PFSK-1 (cell line): ENCODE measurements around the gene SPNS2. TPM values are rescaled to one million over a fixed set of nuclear protein-coding genes. Genes with fewer than 3 reads are reported as not detected.

Experiments
- FOXP2 ChIP-seq: optimal IDR thresholded peaks from 2 replicates; pipeline ENCODE3; 2011; ENCODE audit warnings: borderline replicate concordance, control low read depth, inconsistent platforms; ENCODE audit not compliant: insufficient read depth; ENCODE audit errors: extremely low read length, extremely low read depth
- POLR2AphosphoS5 ChIP-seq: IDR thresholded peaks from 2 replicates; pipeline ENCODE4 v1.6.1; 2012; ENCODE audit warnings: low read depth, mild to moderate bottlenecking, control low read depth, low read length, moderate library complexity
- SIN3A ChIP-seq: IDR thresholded peaks from 2 replicates; pipeline ENCODE4 v1.6.1; 2012; ENCODE audit warnings: mild to moderate bottlenecking, low read length, moderate library complexity, borderline replicate concordance; ENCODE audit not compliant: insufficient read depth
- TAF1 ChIP-seq: IDR thresholded peaks from 2 replicates; pipeline ENCODE4 v1.6.1; 2012; ENCODE audit warnings: low read length, control low read depth, borderline replicate concordance; ENCODE audit not compliant: insufficient read depth
- polyA plus RNA-seq: library from polyadenylated mRNA; unstranded; fragments of >200 nt; gene quantifications from one replicate; pipeline ENCODE4 v1.2.1, GENCODE V29; 2012; ENCODE audit warnings: low read depth, missing spikeins; ENCODE audit not compliant: insufficient read length
- TF ChIP-seq, protein P1 (sequence below), 2 experiments: IDR thresholded peaks; 2 replicates each; pipeline versions ENCODE4 v1.6.1 to v1.8.0; 2011 to 2012; ENCODE audit warnings: low read depth in 2 of 2, low read length in 2 of 2, control low read depth in 1 of 2, inconsistent platforms in 1 of 2, mild to moderate bottlenecking in 1 of 2, moderate library complexity in 1 of 2; ENCODE audit not compliant: insufficient read depth in 1 of 2

The SPNS2 gene, protein sequence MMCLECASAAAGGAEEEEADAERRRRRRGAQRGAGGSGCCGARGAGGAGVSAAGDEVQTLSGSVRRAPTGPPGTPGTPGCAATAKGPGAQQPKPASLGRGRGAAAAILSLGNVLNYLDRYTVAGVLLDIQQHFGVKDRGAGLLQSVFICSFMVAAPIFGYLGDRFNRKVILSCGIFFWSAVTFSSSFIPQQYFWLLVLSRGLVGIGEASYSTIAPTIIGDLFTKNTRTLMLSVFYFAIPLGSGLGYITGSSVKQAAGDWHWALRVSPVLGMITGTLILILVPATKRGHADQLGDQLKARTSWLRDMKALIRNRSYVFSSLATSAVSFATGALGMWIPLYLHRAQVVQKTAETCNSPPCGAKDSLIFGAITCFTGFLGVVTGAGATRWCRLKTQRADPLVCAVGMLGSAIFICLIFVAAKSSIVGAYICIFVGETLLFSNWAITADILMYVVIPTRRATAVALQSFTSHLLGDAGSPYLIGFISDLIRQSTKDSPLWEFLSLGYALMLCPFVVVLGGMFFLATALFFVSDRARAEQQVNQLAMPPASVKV
- polyA plus RNA-seq: 1.5 TPM

DNA sequence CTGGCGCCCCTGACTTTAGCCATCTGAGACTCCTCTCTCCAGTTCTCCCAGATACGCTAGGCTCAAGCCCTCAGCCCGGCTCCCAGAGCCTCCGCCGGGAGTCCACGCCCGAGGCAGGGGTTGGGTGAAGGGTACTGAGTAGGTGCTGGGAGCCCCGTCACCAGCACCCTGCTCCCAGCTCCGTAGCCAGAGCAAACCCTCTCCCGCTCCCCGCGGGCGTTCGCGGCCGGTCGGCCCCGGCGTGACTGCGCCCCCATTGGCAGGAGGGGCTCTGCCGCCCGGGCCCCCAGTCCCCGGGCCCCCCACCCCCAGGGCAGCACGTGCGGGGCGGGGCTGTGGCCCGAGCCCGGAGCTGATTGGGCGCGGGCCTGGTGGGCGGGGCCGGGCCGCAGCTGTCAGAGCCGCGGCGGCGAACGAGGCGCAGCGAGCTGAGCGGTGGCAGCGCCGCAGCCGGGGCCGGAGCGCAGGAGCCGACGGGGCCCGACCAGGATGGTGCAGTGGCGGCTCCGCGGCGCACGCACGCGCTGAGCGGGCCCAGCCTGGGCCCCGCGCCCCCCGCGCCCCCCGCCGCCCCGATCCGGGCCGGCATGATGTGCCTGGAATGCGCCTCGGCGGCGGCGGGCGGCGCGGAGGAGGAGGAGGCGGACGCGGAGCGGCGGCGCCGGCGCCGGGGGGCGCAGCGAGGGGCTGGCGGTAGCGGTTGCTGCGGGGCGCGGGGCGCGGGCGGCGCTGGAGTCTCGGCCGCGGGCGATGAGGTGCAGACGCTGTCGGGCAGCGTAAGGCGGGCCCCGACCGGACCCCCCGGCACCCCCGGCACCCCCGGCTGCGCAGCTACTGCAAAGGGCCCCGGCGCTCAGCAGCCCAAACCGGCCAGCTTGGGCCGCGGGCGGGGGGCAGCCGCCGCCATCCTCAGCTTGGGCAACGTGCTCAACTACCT is at the start of gene SPNS2:
TSS of gene SPNS2 (plus strand) at position 421 of the 937 bp plus-strand sequence. CDS start at position 588, 167 bp downstream.
- TF ChIP-seq TAF1 (no peak), POLR2AphosphoS5 (no peak), FOXP2 (no peak), SIN3A (no peak)
- TF ChIP-seq, protein P1, sequence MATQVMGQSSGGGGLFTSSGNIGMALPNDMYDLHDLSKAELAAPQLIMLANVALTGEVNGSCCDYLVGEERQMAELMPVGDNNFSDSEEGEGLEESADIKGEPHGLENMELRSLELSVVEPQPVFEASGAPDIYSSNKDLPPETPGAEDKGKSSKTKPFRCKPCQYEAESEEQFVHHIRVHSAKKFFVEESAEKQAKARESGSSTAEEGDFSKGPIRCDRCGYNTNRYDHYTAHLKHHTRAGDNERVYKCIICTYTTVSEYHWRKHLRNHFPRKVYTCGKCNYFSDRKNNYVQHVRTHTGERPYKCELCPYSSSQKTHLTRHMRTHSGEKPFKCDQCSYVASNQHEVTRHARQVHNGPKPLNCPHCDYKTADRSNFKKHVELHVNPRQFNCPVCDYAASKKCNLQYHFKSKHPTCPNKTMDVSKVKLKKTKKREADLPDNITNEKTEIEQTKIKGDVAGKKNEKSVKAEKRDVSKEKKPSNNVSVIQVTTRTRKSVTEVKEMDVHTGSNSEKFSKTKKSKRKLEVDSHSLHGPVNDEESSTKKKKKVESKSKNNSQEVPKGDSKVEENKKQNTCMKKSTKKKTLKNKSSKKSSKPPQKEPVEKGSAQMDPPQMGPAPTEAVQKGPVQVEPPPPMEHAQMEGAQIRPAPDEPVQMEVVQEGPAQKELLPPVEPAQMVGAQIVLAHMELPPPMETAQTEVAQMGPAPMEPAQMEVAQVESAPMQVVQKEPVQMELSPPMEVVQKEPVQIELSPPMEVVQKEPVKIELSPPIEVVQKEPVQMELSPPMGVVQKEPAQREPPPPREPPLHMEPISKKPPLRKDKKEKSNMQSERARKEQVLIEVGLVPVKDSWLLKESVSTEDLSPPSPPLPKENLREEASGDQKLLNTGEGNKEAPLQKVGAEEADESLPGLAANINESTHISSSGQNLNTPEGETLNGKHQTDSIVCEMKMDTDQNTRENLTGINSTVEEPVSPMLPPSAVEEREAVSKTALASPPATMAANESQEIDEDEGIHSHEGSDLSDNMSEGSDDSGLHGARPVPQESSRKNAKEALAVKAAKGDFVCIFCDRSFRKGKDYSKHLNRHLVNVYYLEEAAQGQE (IDR thresholded peaks at IDR 0.05; ENCODE audit: insufficient read depth in 1 of 2, low read depth in 2 of 2, low read length in 2 of 2): no peak

DNA sequence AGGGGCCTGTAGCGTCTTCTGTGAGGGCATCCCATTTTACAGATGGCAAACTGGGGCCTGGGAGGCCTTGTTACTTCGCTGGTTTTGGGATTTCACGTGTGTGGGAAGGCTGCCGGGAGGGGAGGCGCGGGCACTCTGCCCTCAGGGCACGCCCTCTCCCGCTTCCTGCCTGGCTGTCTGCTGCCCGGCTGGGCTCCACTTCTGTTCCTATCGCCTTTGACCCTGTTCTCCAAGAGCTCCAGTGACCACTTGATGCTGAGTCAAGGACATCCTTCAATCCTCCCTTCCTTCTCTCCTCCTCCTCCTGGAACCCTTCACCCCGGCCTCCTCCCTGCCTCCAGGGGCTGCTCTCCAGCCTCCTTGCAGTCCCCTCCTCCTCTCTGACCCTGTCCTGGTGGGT is 48.9 kb upstream of the SPNS2 start:
- TF ChIP-seq POLR2AphosphoS5: no peak
- TF ChIP-seq, protein P1 (IDR thresholded peaks at IDR 0.05; ENCODE audit: insufficient read depth in 1 of 2, low read depth in 2 of 2, low read length in 2 of 2): no peak
- no peak for TF ChIP-seq FOXP2
- no peak for TF ChIP-seq TAF1
- no peak for TF ChIP-seq SIN3A

DNA sequence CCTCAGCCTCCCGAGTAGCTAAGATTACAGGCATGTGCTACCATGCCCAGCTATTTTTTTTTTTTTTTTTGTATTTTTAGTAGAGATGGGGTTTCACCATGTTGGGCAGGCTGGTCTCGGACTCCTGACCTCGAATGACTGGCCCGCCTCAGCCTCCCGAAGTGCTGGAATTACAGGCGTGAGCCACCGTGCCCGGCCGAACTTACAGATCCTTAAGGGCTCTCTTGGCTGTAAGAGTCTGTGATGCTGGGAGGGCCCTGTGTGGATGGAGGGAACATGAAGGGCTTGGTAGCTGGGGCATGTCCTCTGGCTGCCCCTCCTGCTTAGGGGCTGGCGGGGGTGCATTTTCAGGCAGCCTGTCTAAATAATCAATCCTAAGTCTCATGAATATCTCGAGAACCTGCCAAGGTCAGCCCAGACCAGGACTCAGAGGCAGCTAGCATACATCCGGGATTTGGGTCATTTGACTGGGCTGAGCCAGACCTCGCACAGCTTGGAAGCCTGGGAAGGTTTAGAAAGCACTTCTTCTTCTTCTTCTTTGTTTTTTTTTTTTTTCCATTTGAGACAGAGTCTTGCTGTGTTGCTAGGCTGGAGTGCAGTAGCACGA is 47.9 kb upstream of the SPNS2 start:
- TF ChIP-seq POLR2AphosphoS5 (no peak), SIN3A (no peak), TAF1 (no peak), FOXP2 (no peak)
- TF ChIP-seq, protein P1 (IDR thresholded peaks at IDR 0.05; ENCODE audit: insufficient read depth in 1 of 2, low read depth in 2 of 2, low read length in 2 of 2): no peak

DNA sequence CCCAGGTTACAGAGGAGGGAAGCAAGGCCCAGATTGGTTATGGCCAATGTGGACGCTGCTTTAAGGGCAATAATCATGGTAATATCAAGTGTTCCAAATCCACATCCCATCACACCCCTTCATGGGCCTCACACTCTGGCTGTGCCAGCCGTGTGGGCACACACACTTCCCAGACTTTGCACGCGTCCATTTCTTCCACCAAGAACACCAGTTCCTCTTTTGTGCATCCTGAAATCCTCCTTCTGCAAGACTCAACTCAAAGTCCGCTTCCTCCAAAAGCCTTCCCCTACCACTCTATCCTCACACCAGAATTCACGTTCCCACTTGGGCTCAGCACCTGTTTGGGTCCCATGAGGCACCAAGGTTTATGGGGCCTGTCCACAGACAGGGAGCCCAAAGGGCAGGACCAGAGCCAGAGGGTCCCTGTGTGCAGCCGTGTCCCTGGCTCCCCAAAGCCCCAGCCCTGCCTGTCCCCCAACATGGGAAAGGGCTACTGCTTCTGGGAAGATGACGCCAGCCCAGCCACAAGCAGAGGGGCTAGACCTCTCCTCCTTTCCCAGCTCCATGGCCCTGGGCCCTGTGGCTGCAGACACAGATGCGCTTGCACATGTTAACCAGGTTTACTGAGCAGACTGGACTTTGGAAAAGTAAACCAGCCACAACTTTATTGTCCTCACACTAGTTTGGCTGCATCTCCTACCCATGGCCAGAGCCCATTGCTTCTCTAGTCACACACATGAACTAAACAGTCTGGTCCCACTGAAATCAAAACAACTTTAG is 44.7 kb upstream of the SPNS2 start:
- TF ChIP-seq SIN3A (no peak), FOXP2 (no peak), POLR2AphosphoS5 (no peak), TAF1 (no peak)
- TF ChIP-seq, protein P1 (IDR thresholded peaks at IDR 0.05; ENCODE audit: insufficient read depth in 1 of 2, low read depth in 2 of 2, low read length in 2 of 2): no peak
